Esophagus mucosa (tissue), 1 donor: ENCODE data around the gene LYPD6B. TPM values are rescaled to one million over a fixed set of nuclear protein-coding genes. Genes with fewer than 3 reads are reported as not detected.

Source experiments
- ATAC-seq: fragments of 200-7000 bp; cut with Tn5 transposase; one replicate; pipeline ENCODE4 v1.9.1; 2020
- total RNA-seq: library from RNA; stranded (reverse); gene quantifications from one replicate; pipeline ENCODE4 v1.2.4, GENCODE V29; 2023
- donor health status: DM: yes; HTN: yes; CAD: no.

The LYPD6B gene
- total RNA-seq, 1 donor from 2014 or later = 3.2 TPM

GRCh38 chr2:149042881-149043280 is 4.4 kb downstream of the LYPD6B start:
- ATAC-seq = no peak

DNA sequence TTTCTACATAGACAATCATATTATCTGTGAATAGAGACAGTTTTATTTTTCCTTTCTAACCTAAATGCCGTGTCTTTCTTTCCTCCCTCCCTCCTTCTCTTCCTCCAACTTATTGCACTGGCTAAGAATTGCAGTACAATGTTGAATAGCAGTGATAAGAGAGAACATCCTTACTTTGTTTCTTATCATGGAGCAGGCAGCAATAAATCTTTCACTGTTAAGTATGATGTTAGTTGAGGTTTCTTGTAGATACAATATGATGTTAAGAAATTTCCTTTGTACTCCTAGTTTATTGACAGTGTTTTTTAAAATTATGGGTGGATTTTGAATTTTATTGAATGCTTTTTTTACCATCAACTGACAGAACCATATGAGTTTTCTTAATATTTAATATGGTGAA is 6.0 kb downstream of the LYPD6B start:
- ATAC-seq = no peak

DNA sequence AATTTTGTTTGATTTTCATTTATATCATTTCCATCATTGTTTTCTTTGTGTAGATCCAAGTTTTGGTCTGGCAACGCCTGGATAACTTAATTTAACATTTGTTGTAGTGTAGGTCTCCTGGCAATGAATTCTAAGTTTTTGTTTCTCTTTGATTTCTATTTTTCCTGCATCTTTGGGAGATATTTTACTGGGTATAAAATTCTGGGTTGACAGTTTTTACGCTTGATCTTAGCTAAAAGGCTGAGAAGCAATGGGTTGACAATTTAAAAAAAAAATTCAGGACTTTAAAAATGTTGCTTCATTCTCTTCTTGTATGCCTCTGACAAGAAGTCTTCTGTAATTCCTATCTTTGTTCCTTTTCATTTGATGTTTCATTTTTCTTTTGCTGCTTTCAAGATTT is 8.6 kb downstream of the LYPD6B start:
- ATAC-seq = no peak

GRCh38 chr2:149049142-149049541 is 10.6 kb downstream of the LYPD6B start:
- peak; percentile 48 for ATAC-seq

DNA sequence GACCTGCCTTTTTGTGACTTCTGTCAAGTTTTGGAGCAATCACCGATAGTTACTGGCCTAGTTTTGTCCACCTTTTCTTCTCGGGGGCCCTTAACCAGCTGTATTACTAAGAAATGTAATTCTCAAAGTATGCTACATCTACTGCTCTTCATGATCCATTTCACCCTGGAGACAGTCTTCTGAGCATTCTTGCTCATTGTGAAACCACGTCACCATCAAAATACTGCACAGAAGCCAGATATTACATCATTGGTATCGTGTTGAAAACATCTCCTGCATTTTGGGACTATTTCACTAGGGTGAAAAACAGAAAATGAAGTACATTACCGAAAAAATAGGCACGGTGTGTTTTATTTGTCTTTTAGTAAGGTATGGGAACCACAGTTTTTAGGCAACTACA is 11.7 kb downstream of the LYPD6B start:
- ATAC-seq = no peak

- no peak for ATAC-seq
Measured at GRCh38 chr2:149055751-149056150, 17.3 kb downstream of the LYPD6B start.

GRCh38 chr2:149056541-149057255 is 18.2 kb downstream of the LYPD6B start:
- no peak for ATAC-seq

GRCh38 chr2:149057401-149057800 is 18.9 kb downstream of the LYPD6B start:
- ATAC-seq = no peak

GRCh38 chr2:149058936-149059335 is 20.4 kb downstream of the LYPD6B start:
- peak; percentile 65 for ATAC-seq

DNA sequence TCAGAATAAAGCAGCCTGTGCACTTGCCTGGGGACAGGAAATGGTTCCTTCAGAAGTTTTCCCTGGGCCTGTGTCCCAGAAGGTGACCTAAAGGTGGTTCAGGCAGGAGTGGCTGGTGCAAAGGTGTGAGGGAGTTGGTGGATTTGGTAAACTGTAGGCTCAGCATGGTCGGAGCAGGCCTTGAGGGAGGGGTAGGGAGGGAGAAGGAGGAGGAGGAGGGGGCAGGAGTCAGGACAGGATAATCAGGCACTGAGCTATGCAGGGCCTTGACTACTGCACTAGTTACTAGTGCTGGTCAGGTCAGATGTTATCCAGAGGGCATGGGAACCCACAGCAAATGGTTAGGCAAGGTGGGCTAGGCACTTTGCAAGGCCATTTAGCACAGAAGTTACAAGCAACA is 21.3 kb downstream of the LYPD6B start:
- ATAC-seq = no peak

DNA sequence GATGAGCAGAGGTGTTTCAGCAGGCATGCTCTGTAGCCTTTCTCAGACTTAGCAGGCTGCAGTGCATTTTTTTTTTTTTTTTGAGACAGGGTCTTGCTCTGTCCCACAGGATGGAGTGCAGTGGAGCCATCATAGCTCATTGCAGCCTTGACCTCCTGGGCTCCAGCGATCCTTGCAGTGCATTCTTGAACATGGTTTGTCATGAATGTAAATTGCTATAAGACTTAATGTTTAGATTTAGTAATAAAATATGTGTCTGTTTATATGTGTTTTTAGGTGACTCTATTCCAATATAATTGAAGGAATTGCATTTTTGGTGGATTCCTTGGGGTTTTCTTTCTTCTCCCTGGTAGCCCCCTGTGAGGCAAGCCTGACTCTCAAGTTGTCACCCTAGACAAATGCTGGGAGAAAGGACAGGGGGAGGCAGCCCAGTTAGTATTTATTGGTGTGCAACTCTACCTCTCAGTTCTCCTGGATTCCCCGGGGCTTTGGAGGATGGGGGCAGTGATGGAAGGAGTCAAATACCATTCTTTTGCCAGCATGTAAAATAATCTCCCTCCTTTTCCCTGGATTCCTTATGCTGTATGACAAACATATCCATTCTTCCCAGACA is 22.7 kb downstream of the LYPD6B start:
- no peak for ATAC-seq

GRCh38 chr2:149062531-149062930 is 24.0 kb downstream of the LYPD6B start:
- ATAC-seq = no peak

- peak; percentile 38 for ATAC-seq
Measured at GRCh38 chr2:149063177-149063576, 24.7 kb downstream of the LYPD6B start.

- no peak for ATAC-seq
Measured at GRCh38 chr2:149064365-149064841, 25.9 kb downstream of the LYPD6B start.

DNA sequence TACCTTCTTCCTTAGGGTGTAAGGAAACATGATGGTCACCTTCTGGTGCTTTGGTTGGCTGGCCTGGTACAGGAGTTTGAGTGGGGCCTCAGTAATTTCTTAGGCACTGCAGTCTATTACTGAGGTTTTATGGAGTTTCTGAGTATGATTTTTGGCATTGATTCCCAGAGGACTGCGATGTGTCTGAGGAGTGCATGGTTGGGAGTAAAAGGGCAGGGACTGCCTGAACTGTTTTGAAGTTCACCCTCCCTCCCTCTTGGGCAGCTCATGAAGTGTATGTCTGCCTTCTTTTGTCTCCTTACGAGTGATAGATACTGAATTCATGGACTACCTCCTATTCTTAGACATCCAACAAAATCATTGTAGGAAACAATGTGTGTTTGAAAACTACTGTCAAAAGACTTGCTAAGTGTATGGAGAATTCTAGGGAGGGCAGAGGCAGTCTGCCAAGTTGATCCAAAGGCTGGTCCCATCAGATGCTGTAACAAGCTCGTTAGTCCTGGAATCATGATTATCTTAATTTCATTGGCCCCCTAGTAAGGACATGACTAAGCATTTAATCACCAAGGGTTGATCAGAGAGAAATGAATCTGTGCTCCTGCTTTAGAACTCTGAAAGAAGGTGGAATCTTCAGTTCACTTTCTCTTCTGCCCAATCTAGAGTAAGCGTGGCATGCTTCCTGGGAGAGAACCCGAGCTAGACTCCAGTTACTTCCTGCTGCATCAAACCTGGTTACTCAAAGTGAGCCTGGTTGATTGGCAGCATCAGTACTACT is 26.5 kb downstream of the LYPD6B start:
- ATAC-seq = no peak

- ATAC-seq = no peak
Measured at GRCh38 chr2:149068225-149068995, 29.9 kb downstream of the LYPD6B start.

- ATAC-seq = peak; percentile 52
Measured at GRCh38 chr2:149068996-149069888, 30.7 kb downstream of the LYPD6B start.

DNA sequence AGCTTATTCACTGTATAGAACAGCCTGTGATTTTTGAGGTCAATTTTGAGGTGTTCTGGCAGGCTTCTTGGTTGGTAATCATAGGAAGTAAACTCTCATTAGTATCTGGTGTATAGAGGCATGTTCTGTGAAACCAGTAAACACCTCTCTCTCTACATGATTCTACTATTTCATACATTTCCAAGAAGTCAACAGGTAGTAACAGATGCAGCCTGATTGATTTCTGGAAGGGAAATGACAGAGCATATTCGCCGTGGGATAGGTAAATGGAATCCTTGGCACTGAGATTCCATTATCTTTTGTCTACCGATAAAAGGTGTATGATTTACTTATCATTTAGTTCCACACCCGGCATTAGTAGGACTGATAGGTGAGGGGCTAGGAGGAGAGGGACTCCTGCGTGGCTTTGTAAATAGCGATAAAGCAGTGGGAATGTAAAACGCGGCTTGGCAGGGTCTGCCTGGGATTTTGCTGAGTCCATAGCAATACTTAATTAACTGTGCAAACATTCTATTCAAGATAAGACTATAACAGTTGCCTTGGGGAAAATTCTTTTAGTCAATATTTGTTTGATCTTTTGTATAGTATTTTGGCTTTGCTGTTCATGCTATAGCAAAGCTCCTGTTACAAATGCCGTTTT is 32.3 kb downstream of the LYPD6B start:
- ATAC-seq = no peak

DNA sequence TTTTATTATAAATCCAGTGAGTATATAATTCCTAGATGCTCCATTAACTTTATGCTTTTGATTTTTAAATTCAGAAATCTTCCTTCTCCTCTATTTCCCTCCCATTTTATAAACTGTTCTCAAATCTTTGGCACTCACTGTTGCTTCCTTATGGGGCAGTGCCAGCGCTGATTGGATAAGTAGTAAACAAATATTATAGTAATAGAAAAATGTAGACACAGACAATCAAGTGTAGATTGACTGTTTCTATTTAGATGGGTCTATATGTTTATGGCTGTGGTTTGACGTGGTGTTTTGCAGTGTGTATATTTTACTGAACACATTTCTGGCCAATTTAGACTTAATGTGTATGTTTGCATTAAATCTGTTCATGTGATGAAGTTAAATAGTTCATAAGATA is 36.6 kb downstream of the LYPD6B start:
- ATAC-seq = no peak

GRCh38 chr2:149075853-149076252 is 37.4 kb downstream of the LYPD6B start:
- no peak for ATAC-seq

- ATAC-seq = no peak
Measured at GRCh38 chr2:149076863-149077412, 38.4 kb downstream of the LYPD6B start.
